H1 (cell line): ENCODE data around the gene TBC1D9B. TPM values are rescaled to one million over a fixed set of nuclear protein-coding genes. Genes with fewer than 3 reads are reported as not detected.

Source experiments
- CTCF ChIA-PET: fragments of 300-600 bp; sonication (Branson Sonifier 250); formaldehyde crosslinking; loops from one replicate; lab custom pipeline; 2021; ENCODE audit not compliant: partially characterized antibody; lab: Charles Lee
- POLR2A ChIA-PET: fragments of 300-600 bp; sonication (Branson Sonifier 250); formaldehyde crosslinking; loops from one replicate; lab custom pipeline; 2021; ENCODE audit warnings: inconsistent platforms; ENCODE audit not compliant: partially characterized antibody; lab: Charles Lee
- DNase-seq, 2 experiments: peaks; one replicate each; pipeline versions ENCODE4 v3.0.0 to v3.0.0-alpha.2; 2010 to 2022; ENCODE audit warnings: low spot score in 2 of 2, low read depth in 1 of 2, mixed read lengths in 1 of 2
- FAIRE-seq: peaks from 2 replicates; lab custom pipeline; 2011; peaks lifted over from hg19 to GRCh38; lab: Jason Lieb, UNC
- H2AFZ ChIP-seq: 2 replicates; pipeline ENCODE4 v1.8.1; 2012; ENCODE audit warnings: low read length, inconsistent platforms
- H2AK5ac ChIP-seq: 2 replicates; pipeline ENCODE4 v1.6.1; 2013; ENCODE audit warnings: low read depth, low read length
- H2BK120ac ChIP-seq: replicated peaks from 2 replicates; pipeline ENCODE3; 2013; ENCODE audit warnings: low read depth, low read length, inconsistent platforms
- H2BK12ac ChIP-seq: 2 replicates; pipeline ENCODE4 v1.6.1; 2013; ENCODE audit warnings: low read depth, low read length
- H2BK15ac ChIP-seq: 2 replicates; pipeline ENCODE4 v1.6.1; 2013; ENCODE audit warnings: low read length
- H2BK20ac ChIP-seq: 2 replicates; pipeline ENCODE4 v1.6.1; 2013; ENCODE audit warnings: low read length
- H2BK5ac ChIP-seq: 2 replicates; pipeline ENCODE4 v1.6.1; 2013; ENCODE audit warnings: low read depth, low read length
- H3K14ac ChIP-seq: 2 replicates; pipeline ENCODE4 v1.6.1; 2013; ENCODE audit warnings: inconsistent platforms; ENCODE audit not compliant: insufficient read length
- H3K18ac ChIP-seq: 2 replicates; pipeline ENCODE4 v1.6.1; 2013; ENCODE audit warnings: low read length; ENCODE audit errors: extremely low read depth
- H3K23ac ChIP-seq: 2 replicates; pipeline ENCODE4 v1.6.1; 2013; ENCODE audit warnings: inconsistent platforms; ENCODE audit not compliant: insufficient read length
- H3K23me2 ChIP-seq: 2 replicates; pipeline ENCODE4 v1.6.1; 2013; ENCODE audit warnings: low read depth, low read length
- H3K27ac ChIP-seq: 2 replicates; pipeline ENCODE4 v1.6.1; 2011; ENCODE audit warnings: low read depth, low read length, inconsistent platforms
- H3K27me3 ChIP-seq, 4 experiments: replicated peaks in 1 of 4; 1 replicate in 1 of 4; 2 replicates in 3 of 4; pipeline versions ENCODE4 v1.6.1 to v1.8.1; 2011 to 2013; ENCODE audit warnings: low read length in 3 of 4, mild to moderate bottlenecking in 3 of 4, inconsistent platforms in 2 of 4, mixed read lengths in 2 of 4, moderate library complexity in 1 of 4; ENCODE audit not compliant: control insufficient read depth in 3 of 4, insufficient read depth in 3 of 4; ENCODE audit errors: extremely low read depth in 1 of 4
- H3K36me3 ChIP-seq, 4 experiments: 2 replicates each; pipeline versions ENCODE4 v1.6.1 to v1.8.1; 2011 to 2013; ENCODE audit warnings: mild to moderate bottlenecking in 4 of 4, low read length in 3 of 4, moderate library complexity in 2 of 4, control low read depth in 1 of 4, inconsistent platforms in 1 of 4; ENCODE audit not compliant: insufficient read depth in 4 of 4, control insufficient read depth in 2 of 4
- H3K4ac ChIP-seq: replicated peaks from 2 replicates; pipeline ENCODE3; 2013; ENCODE audit warnings: low read length, low read depth, mixed read lengths, inconsistent platforms; ENCODE audit not compliant: insufficient read length
- H3K4me1 ChIP-seq, 4 experiments: replicated peaks in 1 of 4; 1 replicate in 1 of 4; 2 replicates in 3 of 4; pipeline versions ENCODE4 v1.6.1 to v1.8.1; 2011 to 2013; ENCODE audit warnings: low read length in 3 of 4, inconsistent platforms in 2 of 4, mixed read lengths in 1 of 4; ENCODE audit not compliant: insufficient read depth in 4 of 4, control insufficient read depth in 3 of 4
- H3K4me2 ChIP-seq, 2 experiments: 2 replicates each; pipeline versions ENCODE4 v1.6.1 to v1.8.1; 2011 to 2013; ENCODE audit warnings: low read depth in 2 of 2, low read length in 2 of 2, control low read depth in 1 of 2, inconsistent platforms in 1 of 2, mild to moderate bottlenecking in 1 of 2; ENCODE audit not compliant: insufficient read depth in 1 of 2
- H3K4me3 ChIP-seq, 4 experiments: fragments of 200-600, 300-600 bp in 1 of 4; sonication (generic), shearing (Covaris generic), sonication (Bioruptor Twin) in 1 of 4; 2 replicates each; pipeline versions ENCODE4 v1.5.1 to v1.8.1; 2011 to 2016; ENCODE audit warnings: low read length in 4 of 4, low read depth in 3 of 4, control low read depth in 2 of 4, inconsistent platforms in 2 of 4, mild to moderate bottlenecking in 2 of 4, mixed read lengths in 1 of 4, moderate library complexity in 1 of 4; ENCODE audit not compliant: insufficient read depth in 2 of 4; ENCODE audit errors: extremely low read depth in 1 of 4
- H3K56ac ChIP-seq: replicated peaks from 2 replicates; pipeline ENCODE3; 2013; ENCODE audit warnings: low read depth, mild to moderate bottlenecking, mixed read lengths, low read length, inconsistent platforms; ENCODE audit not compliant: insufficient read length
- H3K79me1 ChIP-seq: 2 replicates; pipeline ENCODE4 v1.6.1; 2013; ENCODE audit warnings: low read depth, low read length, control low read depth
- H3K79me2 ChIP-seq, 2 experiments: 2 replicates each; pipeline versions ENCODE4 v1.6.1 to v1.8.1; 2012 to 2013; ENCODE audit warnings: low read length in 2 of 2, mild to moderate bottlenecking in 2 of 2, inconsistent platforms in 1 of 2; ENCODE audit not compliant: insufficient read depth in 2 of 2, control insufficient read depth in 1 of 2
- H3K9ac ChIP-seq, 4 experiments: replicated peaks in 1 of 4; 1 replicate in 1 of 4; 2 replicates in 3 of 4; pipeline versions ENCODE4 v1.6.1 to v1.8.1; 2011 to 2013; ENCODE audit warnings: low read depth in 3 of 4, low read length in 3 of 4, control low read depth in 2 of 4, mild to moderate bottlenecking in 2 of 4, moderate library complexity in 2 of 4, inconsistent platforms in 1 of 4; ENCODE audit errors: extremely low read depth in 1 of 4
- H3K9me3 ChIP-seq, 2 experiments: 2 replicates each; pipeline versions ENCODE4 v1.6.1 to v1.8.1; 2012 to 2013; ENCODE audit warnings: mild to moderate bottlenecking in 2 of 2, moderate library complexity in 2 of 2, control low read depth in 1 of 2, inconsistent platforms in 1 of 2, low read depth in 1 of 2, low read length in 1 of 2, mixed read lengths in 1 of 2; ENCODE audit not compliant: insufficient read depth in 2 of 2
- H4K20me1 ChIP-seq, 2 experiments: replicated peaks in 1 of 2; 2 replicates each; pipeline versions ENCODE3 to v1.8.1; 2011 to 2013; ENCODE audit warnings: inconsistent platforms in 2 of 2, low read length in 2 of 2, mild to moderate bottlenecking in 1 of 2; ENCODE audit not compliant: insufficient read depth in 2 of 2, control insufficient read depth in 1 of 2
- H4K5ac ChIP-seq: 2 replicates; pipeline ENCODE4 v1.6.1; 2013; ENCODE audit warnings: low read length, low read depth, mixed read lengths, inconsistent platforms; ENCODE audit not compliant: insufficient read length
- H4K8ac ChIP-seq: 2 replicates; pipeline ENCODE4 v1.8.0; 2013; ENCODE audit warnings: mild to moderate bottlenecking, moderate library complexity, low read length, inconsistent platforms; ENCODE audit not compliant: insufficient read depth; ENCODE audit errors: extremely low read depth
- H4K91ac ChIP-seq: replicated peaks from 2 replicates; pipeline ENCODE3; 2013; ENCODE audit warnings: low read length, mixed read lengths, inconsistent platforms; ENCODE audit not compliant: insufficient read length
- TAF7 ChIP-seq: optimal IDR thresholded peaks from 2 replicates; pipeline ENCODE3; 2011; ENCODE audit warnings: low read depth, mild to moderate bottlenecking, inconsistent platforms, low read length, moderate library complexity, borderline replicate concordance
- WGBS, 2 experiments: shearing (Covaris generic) in 1 of 2; methylation state at CpG; one replicate each; pipeline versions ENCODE4 v1.1.6 to v1.1.7; 2013 to 2015; ENCODE audit warnings: low lambda C conversion rate in 2 of 2, mixed read lengths in 2 of 2, inconsistent platforms in 1 of 2, low coverage in 1 of 2, missing lambda C conversion rate in 1 of 2; ENCODE audit not compliant: insufficient replicate concordance in 2 of 2, insufficient coverage in 1 of 2, insufficient read length in 1 of 2; ENCODE audit errors: extremely low coverage in 1 of 2, missing lambda C conversion rate in 1 of 2; 5-methylcytosine and 5-hydroxymethylcytosine counted together
- polyA plus RNA-seq, 7 experiments: library from polyadenylated mRNA; depleted of rRNA in 3 of 7; stranded (reverse) in 5 of 7; unstranded in 2 of 7; fragments of >200 nt in 5 of 7; fragments of 200-250 nt in 2 of 7; gene quantifications; 1 replicate in 5 of 7; 2 replicates in 1 of 7; 4 replicates in 1 of 7; pipeline versions ENCODE4 v1.2.1 to v1.2.3, GENCODE V29; 2011 to 2013; ENCODE audit warnings: missing spikeins in 2 of 7, mixed read lengths in 2 of 7
- total RNA-seq: library from RNA; stranded (reverse); fragmentation: NEBNext Ultra II Directional; extraction: Animal tissue kit (Norgen Biotek cat#: 25700); gene quantifications from 2 replicates; pipeline ENCODE4 v1.2.1, GENCODE V29; 2021

The TBC1D9B gene
- total and polyA plus RNA-seq, 2 of the 8 experiments (the other 6 are each of a cell fraction or from before 2014, with no cell fraction given): 33.6 to 57.1 TPM

- no peak overlapping the region for H3K4ac ChIP-seq
- H3K14ac ChIP-seq: no peak overlapping the region
- H4K8ac ChIP-seq: no peak overlapping the region; the same call in 1 of the 2 replicates
- DNase-seq: no peak
- no peak overlapping the region for H3K4me3 ChIP-seq
- peaks cover 6% of the 10 kb centered on the region for H3K79me1 ChIP-seq
- H4K20me1 ChIP-seq: peaks cover 0 to 8% of the 10 kb centered on the region in 2 experiments
- no peak overlapping the region for H3K23ac ChIP-seq
- H3K56ac ChIP-seq: no peak overlapping the region
- no peak overlapping the region for H4K91ac ChIP-seq
- no peak overlapping the region for H2AK5ac ChIP-seq
- no peaks in the 10 kb centered on the region for H3K79me2 ChIP-seq
- peaks cover 3 to 21% (median 5%) of the 10 kb centered on the region in 4 experiments; a peak in 6 of 8 replicates for H3K36me3 ChIP-seq
- POLR2A ChIA-PET: interaction anchor here (1.1 to 1.6 kb wide), 3 partner anchors 20 to 144 kb away, joined by 3 read pairs; no protein-coding TSS in a partner anchor
- H2BK12ac ChIP-seq: no peak overlapping the region
- H3K4me1 ChIP-seq: no peaks in the 10 kb centered on the region
- no peak overlapping the region for H2BK20ac ChIP-seq
- H2BK120ac ChIP-seq: no peak overlapping the region
- no peak overlapping the region for H2BK15ac ChIP-seq
- H2AFZ ChIP-seq: no peak overlapping the region
- no peaks in the 10 kb centered on the region for H3K23me2 ChIP-seq
- no peak for FAIRE-seq
- no peaks in the 10 kb centered on the region for H3K27me3 ChIP-seq
- no peak overlapping the region for H3K4me2 ChIP-seq
- no peak overlapping the region for H2BK5ac ChIP-seq
- WGBS, 2 experiments: 89% methylated on average over 11 of the region's 13 CpGs; no CpG with 5 or more reads in 1 of the 2 experiments
- TF ChIP-seq TAF7: no peak
- peak overlapping the region in 1 of 4 experiments; percentile 32; a peak in 1 of 7 replicates for H3K9ac ChIP-seq
- no peak overlapping the region for H4K5ac ChIP-seq
- H3K27ac ChIP-seq: no peak overlapping the region
- H3K9me3 ChIP-seq: no peaks in the 10 kb centered on the region
- H3K18ac ChIP-seq: no peak overlapping the region
- CTCF ChIA-PET: interaction anchor here (1.4 to 2.5 kb wide), 3 partner anchors 22 to 33 kb away, joined by 3 to 7 read pairs (median 6); no protein-coding TSS in a partner anchor
These were observed 7.0 kb downstream of the TBC1D9B start for GRCh38 chr5:179900711-179901110.
